ENCODE data around the gene FRRS1.
"Not testable (repeated sequence)": the region's sequence is repeated elsewhere in the genome, so short reads cannot be mapped to it uniquely, and the experiment has no call there.

Gene FRRS1

DNA sequence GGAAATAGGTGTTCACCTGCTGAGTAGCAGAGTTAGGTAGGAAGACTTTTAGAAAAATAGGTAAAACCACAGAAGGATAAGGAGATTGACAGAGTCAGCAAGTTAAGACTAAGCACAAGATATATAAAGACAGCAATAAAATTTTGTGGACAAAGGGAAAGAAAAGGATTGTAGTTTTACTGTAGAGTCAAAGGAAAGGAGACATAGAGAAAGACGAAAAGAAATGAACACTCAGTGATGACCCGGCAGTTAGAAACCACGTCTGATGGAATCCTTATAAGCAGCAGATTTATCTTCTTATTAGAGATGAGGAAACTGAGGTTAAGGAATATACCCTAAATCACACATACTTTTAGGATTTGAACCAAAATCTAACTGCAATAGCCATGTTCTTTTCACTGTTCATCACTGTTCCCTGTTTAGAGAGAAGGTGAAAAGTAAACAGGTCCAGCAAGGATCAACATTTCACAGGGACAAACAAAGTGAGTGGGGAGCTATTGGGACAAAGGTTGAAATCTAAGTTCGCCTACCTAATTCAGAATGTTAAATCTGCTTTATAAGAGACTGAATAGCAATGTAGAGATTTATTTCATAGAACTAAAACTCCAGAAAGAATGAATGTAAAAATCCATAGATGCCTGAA, 6.8 kb downstream of the FRRS1 start:
- in situ Hi-C loops (cut with MboI; ENCODE audit: low sequenced_read_pairs, unreplicated experiment): no loop called here
- TF ChIP-seq, protein P1, sequence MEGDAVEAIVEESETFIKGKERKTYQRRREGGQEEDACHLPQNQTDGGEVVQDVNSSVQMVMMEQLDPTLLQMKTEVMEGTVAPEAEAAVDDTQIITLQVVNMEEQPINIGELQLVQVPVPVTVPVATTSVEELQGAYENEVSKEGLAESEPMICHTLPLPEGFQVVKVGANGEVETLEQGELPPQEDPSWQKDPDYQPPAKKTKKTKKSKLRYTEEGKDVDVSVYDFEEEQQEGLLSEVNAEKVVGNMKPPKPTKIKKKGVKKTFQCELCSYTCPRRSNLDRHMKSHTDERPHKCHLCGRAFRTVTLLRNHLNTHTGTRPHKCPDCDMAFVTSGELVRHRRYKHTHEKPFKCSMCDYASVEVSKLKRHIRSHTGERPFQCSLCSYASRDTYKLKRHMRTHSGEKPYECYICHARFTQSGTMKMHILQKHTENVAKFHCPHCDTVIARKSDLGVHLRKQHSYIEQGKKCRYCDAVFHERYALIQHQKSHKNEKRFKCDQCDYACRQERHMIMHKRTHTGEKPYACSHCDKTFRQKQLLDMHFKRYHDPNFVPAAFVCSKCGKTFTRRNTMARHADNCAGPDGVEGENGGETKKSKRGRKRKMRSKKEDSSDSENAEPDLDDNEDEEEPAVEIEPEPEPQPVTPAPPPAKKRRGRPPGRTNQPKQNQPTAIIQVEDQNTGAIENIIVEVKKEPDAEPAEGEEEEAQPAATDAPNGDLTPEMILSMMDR (IDR thresholded peaks at IDR 0.05; ENCODE audit: borderline replicate concordance, control extremely low read depth, extremely low read depth, insufficient read depth, missing control alignments): no peak
- DNase-seq (ENCODE audit: low spot score): no peak

DNA sequence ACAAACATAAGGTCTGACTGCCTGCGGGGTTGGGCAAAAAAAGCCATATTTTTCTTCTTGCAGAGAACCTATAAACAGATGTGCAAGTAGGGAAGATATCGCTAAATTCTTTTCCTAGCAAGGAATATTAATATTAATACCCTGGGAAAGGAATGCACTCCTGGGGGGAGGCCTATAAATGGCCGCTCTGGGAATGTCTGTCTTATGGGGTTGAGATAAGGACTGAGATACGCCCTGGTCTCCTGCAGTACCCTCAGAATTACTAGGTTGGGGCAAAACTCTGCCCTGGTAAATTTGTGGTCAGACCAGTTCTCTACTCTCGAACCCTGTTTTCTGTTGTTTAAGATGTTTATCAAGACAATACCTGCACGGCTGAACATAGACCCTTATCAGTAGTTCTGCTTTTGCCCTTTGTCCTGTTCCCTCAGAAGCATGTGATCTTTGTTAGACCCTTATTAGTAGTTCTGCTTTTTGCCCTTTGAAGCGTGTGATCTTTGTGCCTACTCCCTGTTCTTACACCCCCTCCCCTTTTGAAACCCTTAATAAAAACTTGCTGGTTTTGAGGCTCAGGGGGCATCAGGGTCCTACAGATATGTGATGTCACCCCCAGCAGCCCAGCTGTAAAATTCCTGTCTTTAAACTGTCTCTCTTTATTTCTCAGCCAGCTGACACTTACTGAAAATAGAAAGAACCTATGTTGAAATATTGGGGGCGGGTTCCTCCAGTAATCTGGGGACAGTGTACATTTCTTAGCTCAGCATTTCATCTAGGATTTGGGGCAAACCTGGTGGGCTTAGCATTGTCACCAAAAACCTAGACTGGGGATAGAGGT, 7.5 kb downstream of the FRRS1 start:
- DNase-seq (ENCODE audit: low spot score); in situ Hi-C loops (cut with MboI; ENCODE audit: low sequenced_read_pairs, unreplicated experiment): not testable (repeated sequence)

DNA sequence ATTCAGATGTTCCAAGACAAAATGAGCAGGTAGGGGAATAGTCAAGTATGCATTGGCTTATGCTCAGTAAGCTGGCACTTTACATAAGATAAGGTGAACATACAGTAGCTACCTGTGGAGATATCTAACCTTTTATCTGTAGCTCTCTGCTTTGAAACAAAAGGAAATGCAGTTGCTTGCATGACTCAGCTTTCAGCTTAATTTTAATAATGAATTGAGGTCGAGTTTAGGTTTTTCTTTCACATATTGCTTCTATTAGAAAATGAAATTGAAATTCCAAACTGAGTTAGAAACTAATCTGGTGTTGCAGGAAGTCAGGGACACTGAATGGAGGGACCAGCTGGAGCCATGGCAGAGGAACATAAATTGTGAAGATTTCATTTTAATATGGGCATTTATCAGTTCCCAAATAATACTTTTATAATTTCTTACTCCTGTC, 8.3 kb downstream of the FRRS1 start:
- TF ChIP-seq, protein P1 (IDR thresholded peaks at IDR 0.05; ENCODE audit: borderline replicate concordance, control extremely low read depth, extremely low read depth, insufficient read depth, missing control alignments): no peak
- DNase-seq (ENCODE audit: low spot score): no peak
- in situ Hi-C loops (cut with MboI; ENCODE audit: low sequenced_read_pairs, unreplicated experiment): no loop called here

DNA sequence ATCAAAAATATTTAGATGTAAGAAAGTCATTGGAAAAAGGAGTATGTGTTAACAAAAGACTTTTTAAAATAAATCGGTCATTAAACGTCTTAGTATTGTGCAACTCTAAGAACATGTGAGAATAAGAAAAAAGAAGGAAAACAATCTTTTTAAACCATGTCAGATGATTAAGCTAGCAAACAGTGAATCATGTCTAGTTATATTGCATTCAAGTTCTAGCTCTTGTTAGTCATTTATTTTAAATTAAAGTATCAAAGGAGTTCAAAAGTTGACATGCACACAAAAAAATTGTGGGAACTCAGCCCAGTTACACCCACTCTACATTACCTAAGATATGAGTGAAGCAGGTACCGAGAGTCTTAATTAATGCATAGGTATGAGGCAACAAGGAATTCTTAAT, 9.8 kb downstream of the FRRS1 start:
- TF ChIP-seq, protein P1 (IDR thresholded peaks at IDR 0.05; ENCODE audit: borderline replicate concordance, control extremely low read depth, extremely low read depth, insufficient read depth, missing control alignments): no peak
- in situ Hi-C loops (cut with MboI; ENCODE audit: low sequenced_read_pairs, unreplicated experiment): no loop called here
- DNase-seq (ENCODE audit: low spot score): no peak

DNA sequence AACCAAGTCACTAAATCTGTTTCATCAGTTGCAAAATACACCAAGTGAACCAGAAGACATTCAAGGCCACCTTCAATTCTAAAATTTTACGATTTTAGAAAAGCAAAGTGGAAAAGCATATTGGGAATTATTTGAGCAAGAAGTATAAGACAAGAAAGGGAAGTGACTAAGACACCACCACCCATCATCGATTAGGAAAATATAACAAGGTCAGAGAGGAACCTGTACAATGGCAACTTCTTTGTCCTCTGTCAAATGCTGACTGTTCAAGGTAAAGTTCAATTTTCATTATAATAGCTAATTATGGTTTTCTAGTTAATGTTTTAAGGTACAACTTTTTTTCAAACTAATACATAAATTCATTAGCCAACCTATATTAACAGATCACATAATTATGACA, 10.8 kb downstream of the FRRS1 start:
- in situ Hi-C loops (cut with MboI; ENCODE audit: low sequenced_read_pairs, unreplicated experiment): no loop called here
- TF ChIP-seq, protein P1 (IDR thresholded peaks at IDR 0.05; ENCODE audit: borderline replicate concordance, control extremely low read depth, extremely low read depth, insufficient read depth, missing control alignments): no peak
- no peak for DNase-seq (ENCODE audit: low spot score)

DNA sequence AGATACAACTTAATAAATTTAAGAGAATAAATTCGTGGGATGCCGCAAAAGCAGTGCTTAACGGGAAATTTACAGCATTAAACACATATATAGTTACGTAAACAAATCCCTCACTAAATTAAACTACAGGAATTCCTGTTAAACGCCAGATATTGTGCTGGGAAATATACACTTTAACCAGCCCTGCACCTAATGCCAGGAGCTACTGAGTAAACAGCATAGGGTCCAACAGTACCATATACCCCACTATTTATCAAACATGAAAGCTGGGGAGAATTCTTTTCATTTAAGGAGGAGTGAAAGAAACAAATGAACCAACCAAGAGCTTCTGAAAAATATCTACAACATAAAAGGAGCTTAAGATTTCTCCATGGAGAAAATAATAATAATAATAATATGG, 11.7 kb downstream of the FRRS1 start:
- TF ChIP-seq, protein P1 (IDR thresholded peaks at IDR 0.05; ENCODE audit: borderline replicate concordance, control extremely low read depth, extremely low read depth, insufficient read depth, missing control alignments): no peak
- in situ Hi-C loops (cut with MboI; ENCODE audit: low sequenced_read_pairs, unreplicated experiment): no loop called here
- no peak for DNase-seq (ENCODE audit: low spot score)

DNA sequence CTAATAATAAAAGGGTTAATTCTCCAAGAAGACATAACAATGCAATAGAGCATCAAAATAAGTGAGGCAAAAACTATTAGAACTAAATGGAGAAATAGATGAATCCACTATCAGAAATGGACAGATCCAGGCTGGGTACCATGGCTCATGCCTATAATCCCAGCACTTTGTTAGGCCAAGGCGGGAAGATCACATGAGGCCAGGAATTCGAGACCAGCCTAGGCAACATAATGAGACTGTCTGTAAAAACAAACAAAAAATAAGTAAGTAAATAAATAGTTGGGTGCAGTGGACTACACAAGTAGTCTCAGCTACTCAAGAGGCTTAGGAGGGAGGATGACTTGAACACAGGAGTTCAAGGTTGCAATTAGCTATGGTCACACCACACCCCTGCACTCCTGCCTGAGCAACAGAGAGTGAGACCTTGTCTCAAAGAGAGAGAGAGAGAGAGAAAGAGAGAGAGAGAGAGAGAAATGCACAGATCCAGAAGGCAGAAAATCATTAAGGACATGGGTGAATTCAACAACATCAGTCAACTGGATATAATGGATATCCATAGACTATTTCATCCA, 12.3 kb downstream of the FRRS1 start:
- TF ChIP-seq, protein P1 (IDR thresholded peaks at IDR 0.05; ENCODE audit: borderline replicate concordance, control extremely low read depth, extremely low read depth, insufficient read depth, missing control alignments): no peak
- in situ Hi-C loops (cut with MboI; ENCODE audit: low sequenced_read_pairs, unreplicated experiment): no loop called here
- no peak for DNase-seq (ENCODE audit: low spot score)
